HL-60 (cell line): Measurements from ENCODE around the gene HLTF.

Experiments used
- DNase-seq, 2 experiments: peaks; one replicate each; pipeline ENCODE4 v3.0.0-alpha.2; 2010 to 2020; ENCODE audit warnings: low read depth in 1 of 2, low spot score in 1 of 2
- H3K27ac ChIP-seq: fragments of 250-450 bp; sonication (Bioruptor Pico); replicated peaks from 2 replicates; pipeline ENCODE4 v1.5.1; 2020; ENCODE audit warnings: mild to moderate bottlenecking, moderate library complexity
- H3K27me3 ChIP-seq: fragments of 250-450 bp; sonication (Bioruptor Pico); 2 replicates; pipeline ENCODE4 v1.5.1; 2021; ENCODE audit warnings: mild to moderate bottlenecking, moderate library complexity; ENCODE audit not compliant: insufficient read depth, poor library complexity, severe bottlenecking
- H3K4me3 ChIP-seq: replicated peaks from 2 replicates; pipeline ENCODE4 v1.5.1; 2011; ENCODE audit warnings: mild to moderate bottlenecking, control low read depth, low read length; ENCODE audit not compliant: insufficient read depth
- CTCF ChIP-seq: IDR thresholded peaks from one replicate; pipeline ENCODE4 v1.5.1; 2011; ENCODE audit warnings: low read length, control low read depth, inconsistent platforms; ENCODE audit not compliant: insufficient read depth
- GABPA ChIP-seq: IDR thresholded peaks from 2 replicates; pipeline ENCODE4 v1.6.1; 2012; ENCODE audit warnings: low read depth
- POLR2AphosphoS5 ChIP-seq: IDR thresholded peaks from 2 replicates; pipeline ENCODE4 v1.6.1; 2012; ENCODE audit warnings: low read depth
- REST ChIP-seq: IDR thresholded peaks from 2 replicates; pipeline ENCODE4 v1.6.1; 2012; ENCODE audit warnings: low read depth; ENCODE audit not compliant: insufficient replicate concordance
- SPI1 ChIP-seq: IDR thresholded peaks from 2 replicates; pipeline ENCODE4 v1.6.1; 2012; ENCODE audit warnings: low read depth, mild to moderate bottlenecking, borderline replicate concordance

Gene HLTF

GRCh38 chr3:149114458-149114857 lies 28.1 kb upstream of the HLTF start:
- TF ChIP-seq SPI1 = no peak
- no peak for TF ChIP-seq POLR2AphosphoS5
- no peak for TF ChIP-seq CTCF
- no peak for TF ChIP-seq GABPA
- TF ChIP-seq REST = no peak
- no peak for DNase-seq
- no peak overlapping the region for H3K4me3 ChIP-seq
- H3K27ac ChIP-seq = no peak overlapping the region
- no peaks in the 10 kb centered on the region for H3K27me3 ChIP-seq

- no peak for DNase-seq
- TF ChIP-seq SPI1 (no peak), POLR2AphosphoS5 (no peak), GABPA (no peak), REST (no peak), CTCF (no peak)
- H3K4me3 ChIP-seq = no peak overlapping the region
- H3K27me3 ChIP-seq = no peaks in the 10 kb centered on the region
- no peak overlapping the region for H3K27ac ChIP-seq
Measured at GRCh38 chr3:149104484-149104883, 18.2 kb upstream of the HLTF start.

- no peak for TF ChIP-seq CTCF
- no peak for TF ChIP-seq REST
- TF ChIP-seq GABPA = no peak
- TF ChIP-seq SPI1 = no peak
- TF ChIP-seq POLR2AphosphoS5 = no peak
- H3K27me3 ChIP-seq = no peaks in the 10 kb centered on the region
- no peak for DNase-seq
- no peak overlapping the region for H3K4me3 ChIP-seq
- no peak overlapping the region for H3K27ac ChIP-seq
Measured at GRCh38 chr3:149101641-149102040, 15.3 kb upstream of the HLTF start.
